ENCODE results near the gene POPDC2.

The POPDC2 gene

DNA sequence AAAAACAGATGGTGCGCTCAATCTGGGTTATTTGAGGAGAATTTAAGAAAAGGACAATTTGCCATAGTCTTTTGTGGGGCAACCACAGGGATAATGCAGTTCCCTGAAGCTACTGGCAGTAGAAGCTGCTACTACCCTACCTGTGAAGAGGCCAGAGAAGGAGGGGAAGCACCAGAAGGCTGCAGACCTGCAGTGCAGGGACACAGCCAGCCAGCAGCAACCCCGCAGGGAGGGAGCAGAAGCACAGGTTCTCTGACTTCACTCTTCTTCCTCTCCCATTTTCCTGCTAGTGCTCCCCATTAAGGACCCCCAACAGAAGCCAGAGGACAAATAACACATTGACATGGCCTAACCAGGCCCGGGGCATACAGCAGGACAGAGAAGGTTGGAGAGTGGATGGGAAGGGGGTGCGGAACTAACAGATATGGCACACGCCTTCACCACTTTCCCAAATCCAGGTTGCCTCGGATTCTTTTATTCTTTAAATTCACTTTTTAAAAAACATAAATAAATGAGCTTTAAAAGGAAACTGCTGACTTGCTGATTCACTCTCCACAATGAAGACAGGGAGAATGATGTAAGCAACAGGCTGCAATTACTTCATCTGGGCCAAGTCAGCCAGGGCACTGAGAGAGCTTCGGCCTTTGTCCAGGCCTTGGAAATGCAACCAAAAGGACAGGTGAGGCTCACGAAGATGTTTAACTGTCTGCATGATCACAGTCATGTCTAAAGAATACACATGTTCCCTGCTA, 30.1 kb downstream of the POPDC2 start:
- no CpG with 5 or more reads among the region's 8 CpGs for WGBS (ENCODE audit: insufficient coverage, insufficient read length)
- Histone ChIP-seq H3K27me3 (ENCODE audit: control insufficient read depth, insufficient read depth, low read length) (no peaks in the 10 kb centered on the region), H3K36me3 (ENCODE audit: control insufficient read depth, insufficient read depth, low read length) (no peaks in the 10 kb centered on the region), H3K27ac (ENCODE audit: low read length) (no peak overlapping the region), H3K4me3 (ENCODE audit: low read length) (no peak overlapping the region), H3K9me3 (ENCODE audit: control insufficient read depth, insufficient read depth, low read length) (no peaks in the 10 kb centered on the region), H3K4me1 (ENCODE audit: control insufficient read depth, insufficient read depth, low read length) (no peaks in the 10 kb centered on the region; the same call in 1 of the 2 replicates)
- DNase-seq (ENCODE audit: low read depth, low spot score), result no peak

DNA sequence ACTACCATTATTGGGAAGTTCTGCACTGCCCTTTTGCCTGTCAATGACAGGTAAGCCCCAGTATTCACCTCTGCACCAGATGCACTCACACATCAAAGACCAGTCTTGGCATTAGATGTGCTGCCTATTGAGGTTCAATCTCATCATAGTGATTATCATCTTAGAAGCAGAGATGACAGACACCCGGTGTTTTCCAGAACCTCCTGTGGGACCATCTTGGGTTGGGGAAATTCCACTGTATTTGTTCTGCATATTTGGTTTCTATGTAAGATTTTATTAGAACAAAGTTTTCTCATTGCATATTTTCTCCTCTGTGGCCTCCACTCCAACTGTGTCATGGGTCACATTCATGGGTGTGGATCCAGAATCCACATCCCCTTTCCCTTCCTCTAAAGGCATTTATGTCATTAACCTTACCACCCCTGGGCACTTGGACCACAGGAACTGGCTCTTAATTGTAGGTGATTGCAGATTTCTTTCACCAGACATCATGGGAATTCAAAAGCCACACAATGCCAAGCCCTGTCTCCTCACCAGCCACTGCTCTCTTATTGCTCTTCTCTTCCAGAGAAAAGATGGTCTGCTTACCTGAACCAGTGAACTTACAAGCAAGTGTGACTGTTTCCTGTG, 31.5 kb downstream of the POPDC2 start:
- H3K9me3 ChIP-seq (ENCODE audit: control insufficient read depth, insufficient read depth, low read length), result no peaks in the 10 kb centered on the region
- no peak overlapping the region for H3K27ac ChIP-seq (ENCODE audit: low read length)
- H3K4me3 ChIP-seq (ENCODE audit: low read length), result no peak overlapping the region
- H3K36me3 ChIP-seq (ENCODE audit: control insufficient read depth, insufficient read depth, low read length), result no peaks in the 10 kb centered on the region
- H3K27me3 ChIP-seq (ENCODE audit: control insufficient read depth, insufficient read depth, low read length), result no peaks in the 10 kb centered on the region
- no peak for DNase-seq (ENCODE audit: low read depth, low spot score)
- no peaks in the 10 kb centered on the region; the same call in 1 of the 2 replicates for H3K4me1 ChIP-seq (ENCODE audit: control insufficient read depth, insufficient read depth, low read length)
- no CpG with 5 or more reads among the region's 1 CpG for WGBS (ENCODE audit: insufficient coverage, insufficient read length)

DNA sequence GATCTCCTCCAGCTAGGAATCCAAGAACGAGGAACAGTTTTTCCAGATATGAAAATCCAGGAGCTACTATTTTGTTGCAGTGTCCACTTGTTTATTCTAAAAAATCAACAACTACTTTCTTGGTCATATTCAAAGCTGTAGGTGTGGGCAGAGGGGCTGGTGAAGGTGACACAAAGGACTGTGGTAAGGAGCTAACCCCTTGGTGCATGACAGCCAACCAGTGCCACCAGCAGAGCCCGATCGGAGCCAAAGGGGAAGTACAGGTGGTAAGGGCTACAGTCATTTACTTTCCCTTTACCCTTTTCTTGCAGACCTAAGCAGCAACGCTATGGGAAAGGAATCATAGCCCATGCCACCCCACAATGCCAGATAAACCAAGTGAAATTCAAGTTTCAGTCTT, 32.0 kb downstream of the POPDC2 start:
- H3K36me3 ChIP-seq (ENCODE audit: control insufficient read depth, insufficient read depth, low read length), result no peaks in the 10 kb centered on the region
- no peaks in the 10 kb centered on the region for H3K9me3 ChIP-seq (ENCODE audit: control insufficient read depth, insufficient read depth, low read length)
- no CpG with 5 or more reads among the region's 4 CpGs for WGBS (ENCODE audit: insufficient coverage, insufficient read length)
- no peaks in the 10 kb centered on the region; the same call in 1 of the 2 replicates for H3K4me1 ChIP-seq (ENCODE audit: control insufficient read depth, insufficient read depth, low read length)
- H3K27me3 ChIP-seq (ENCODE audit: control insufficient read depth, insufficient read depth, low read length), result no peaks in the 10 kb centered on the region
- no peak overlapping the region for H3K4me3 ChIP-seq (ENCODE audit: low read length)
- no peak overlapping the region for H3K27ac ChIP-seq (ENCODE audit: low read length)
- DNase-seq (ENCODE audit: low read depth, low spot score), result no peak

DNA sequence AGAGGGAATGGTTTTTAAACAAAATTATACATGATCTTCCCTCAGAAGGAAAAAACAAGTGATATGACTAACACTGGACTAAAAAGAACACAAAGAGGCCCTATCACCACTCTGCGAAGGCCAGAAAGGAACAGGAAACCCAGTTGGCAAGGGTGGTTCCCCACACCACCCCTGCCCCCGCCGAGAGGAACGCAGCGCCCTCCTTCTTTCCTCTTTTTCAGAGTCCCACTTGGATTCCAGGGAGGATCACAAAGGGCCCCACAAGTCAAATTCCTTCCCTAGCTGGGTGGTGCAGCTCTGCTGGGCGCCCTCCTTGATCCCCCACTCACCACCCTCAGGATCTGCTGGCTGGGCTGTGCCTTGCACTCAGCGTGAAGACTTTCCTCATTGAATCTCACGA, 32.9 kb downstream of the POPDC2 start:
- no peaks in the 10 kb centered on the region for H3K27me3 ChIP-seq (ENCODE audit: control insufficient read depth, insufficient read depth, low read length)
- H3K4me1 ChIP-seq (ENCODE audit: control insufficient read depth, insufficient read depth, low read length), result no peaks in the 10 kb centered on the region; the same call in 1 of the 2 replicates
- H3K9me3 ChIP-seq (ENCODE audit: control insufficient read depth, insufficient read depth, low read length), result no peaks in the 10 kb centered on the region
- no peaks in the 10 kb centered on the region for H3K36me3 ChIP-seq (ENCODE audit: control insufficient read depth, insufficient read depth, low read length)
- no peak overlapping the region for H3K4me3 ChIP-seq (ENCODE audit: low read length)
- no CpG with 5 or more reads among the region's 8 CpGs for WGBS (ENCODE audit: insufficient coverage, insufficient read length)
- no peak overlapping the region for H3K27ac ChIP-seq (ENCODE audit: low read length)
- DNase-seq (ENCODE audit: low read depth, low spot score), result no peak

DNA sequence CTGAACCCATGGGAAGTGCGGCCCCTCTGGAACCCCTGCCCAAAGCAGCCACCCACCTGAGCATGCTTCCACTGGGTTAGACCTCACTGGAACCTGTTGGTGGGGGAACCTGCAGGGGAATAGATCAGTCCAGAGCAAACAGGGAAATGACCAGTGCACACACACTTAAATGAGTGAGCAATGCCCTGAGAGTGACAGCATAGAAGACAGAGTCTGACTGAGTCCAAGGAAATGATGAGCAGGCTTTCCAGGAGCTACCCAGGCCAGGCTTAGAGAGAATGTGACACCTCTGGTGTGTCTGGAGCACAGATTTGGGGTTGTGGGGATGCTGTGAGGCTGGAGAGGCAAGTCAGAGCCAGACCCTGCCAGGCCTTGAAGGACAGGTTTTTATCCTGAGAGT, 34.2 kb downstream of the POPDC2 start:
- Histone ChIP-seq H3K36me3 (ENCODE audit: control insufficient read depth, insufficient read depth, low read length) (no peaks in the 10 kb centered on the region), H3K4me3 (ENCODE audit: low read length) (no peak overlapping the region), H3K9me3 (ENCODE audit: control insufficient read depth, insufficient read depth, low read length) (no peaks in the 10 kb centered on the region), H3K27me3 (ENCODE audit: control insufficient read depth, insufficient read depth, low read length) (no peaks in the 10 kb centered on the region), H3K4me1 (ENCODE audit: control insufficient read depth, insufficient read depth, low read length) (no peaks in the 10 kb centered on the region; the same call in 1 of the 2 replicates), H3K27ac (ENCODE audit: low read length) (no peak overlapping the region)
- no peak for DNase-seq (ENCODE audit: low read depth, low spot score)
- WGBS (ENCODE audit: insufficient coverage, insufficient read length), result no CpG with 5 or more reads among the region's 1 CpG

DNA sequence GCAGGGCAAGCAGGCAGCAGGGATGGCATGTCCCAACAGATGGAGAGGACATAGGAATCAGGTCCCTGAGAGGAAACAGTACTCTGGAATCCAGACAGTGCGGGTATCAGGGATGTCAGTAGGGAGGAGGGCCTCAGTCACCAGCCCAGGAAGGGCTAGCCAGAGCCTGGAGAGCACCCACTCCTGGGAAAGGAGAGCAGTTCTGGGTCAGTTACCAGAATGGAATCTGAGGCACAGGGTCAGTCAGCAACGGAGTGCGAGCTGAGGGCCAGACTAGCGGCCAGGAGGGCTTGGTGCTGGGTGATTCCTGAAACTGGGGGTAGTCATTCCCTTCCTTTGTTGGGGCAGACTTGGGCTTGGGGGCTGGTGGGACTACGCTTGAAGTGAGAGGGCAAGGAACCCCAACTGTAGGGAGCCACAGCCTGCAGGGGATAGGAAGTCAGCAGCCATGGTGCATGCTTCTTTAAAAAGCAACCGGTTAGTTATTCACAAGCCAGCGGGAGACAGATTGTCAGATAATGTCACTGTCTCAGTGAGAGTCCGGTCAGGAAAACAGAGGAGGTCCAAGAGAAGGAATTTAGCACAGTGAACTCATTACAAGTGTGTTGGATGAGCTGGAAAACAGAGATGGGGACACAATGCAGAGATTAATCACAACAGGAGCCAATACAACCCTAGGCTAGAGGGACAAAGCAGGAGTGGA, 34.8 kb downstream of the POPDC2 start:
- no peak for DNase-seq (ENCODE audit: low read depth, low spot score)
- Histone ChIP-seq H3K4me1 (ENCODE audit: control insufficient read depth, insufficient read depth, low read length) (no peaks in the 10 kb centered on the region; the same call in 1 of the 2 replicates), H3K36me3 (ENCODE audit: control insufficient read depth, insufficient read depth, low read length) (no peaks in the 10 kb centered on the region), H3K4me3 (ENCODE audit: low read length) (no peak overlapping the region), H3K9me3 (ENCODE audit: control insufficient read depth, insufficient read depth, low read length) (no peaks in the 10 kb centered on the region), H3K27ac (ENCODE audit: low read length) (no peak overlapping the region), H3K27me3 (ENCODE audit: control insufficient read depth, insufficient read depth, low read length) (no peaks in the 10 kb centered on the region)
- no CpG with 5 or more reads among the region's 8 CpGs for WGBS (ENCODE audit: insufficient coverage, insufficient read length)

DNA sequence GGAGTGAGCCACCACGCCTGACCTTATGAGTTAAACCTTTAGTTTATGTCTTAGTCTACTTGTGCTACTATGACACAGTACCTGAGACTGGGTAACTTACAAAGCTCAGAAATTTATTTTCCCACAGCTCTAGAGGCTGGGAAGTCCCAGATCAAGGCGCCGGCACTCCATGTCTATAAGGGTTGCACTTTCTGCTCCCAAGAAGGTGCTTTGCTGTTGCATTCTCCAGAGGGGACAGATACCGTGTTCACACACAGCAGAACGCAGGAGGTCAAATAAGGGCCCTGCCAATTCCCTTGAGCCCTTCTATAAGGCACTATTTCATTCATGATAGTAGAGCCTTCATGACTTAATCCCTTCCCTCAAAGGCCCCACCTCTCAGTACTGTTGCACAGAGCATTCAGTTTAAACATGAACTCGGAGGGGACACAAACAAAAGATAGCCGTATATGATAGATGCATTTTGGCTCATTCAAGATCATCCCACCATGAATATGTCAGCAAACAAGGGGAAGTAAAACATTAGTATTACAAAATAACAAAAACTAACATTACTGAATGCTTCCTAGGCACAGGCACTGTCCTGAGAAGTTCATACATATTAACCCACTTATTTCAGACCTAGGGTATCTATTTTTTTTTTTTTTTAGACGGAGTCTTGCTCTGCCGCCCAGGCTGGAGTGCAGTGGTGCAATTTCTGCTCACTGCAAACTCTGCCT, 36.2 kb downstream of the POPDC2 start:
- no peaks in the 10 kb centered on the region for H3K4me1 ChIP-seq (ENCODE audit: control insufficient read depth, insufficient read depth, low read length)
- no peak for DNase-seq (ENCODE audit: low read depth, low spot score)
- no peaks in the 10 kb centered on the region for H3K27me3 ChIP-seq (ENCODE audit: control insufficient read depth, insufficient read depth, low read length)
- H3K27ac ChIP-seq (ENCODE audit: low read length), result no peak overlapping the region
- no CpG with 5 or more reads among the region's 9 CpGs for WGBS (ENCODE audit: insufficient coverage, insufficient read length)
- H3K4me3 ChIP-seq (ENCODE audit: low read length), result no peak overlapping the region
- no peaks in the 10 kb centered on the region for H3K9me3 ChIP-seq (ENCODE audit: control insufficient read depth, insufficient read depth, low read length)
- no peaks in the 10 kb centered on the region for H3K36me3 ChIP-seq (ENCODE audit: control insufficient read depth, insufficient read depth, low read length)

DNA sequence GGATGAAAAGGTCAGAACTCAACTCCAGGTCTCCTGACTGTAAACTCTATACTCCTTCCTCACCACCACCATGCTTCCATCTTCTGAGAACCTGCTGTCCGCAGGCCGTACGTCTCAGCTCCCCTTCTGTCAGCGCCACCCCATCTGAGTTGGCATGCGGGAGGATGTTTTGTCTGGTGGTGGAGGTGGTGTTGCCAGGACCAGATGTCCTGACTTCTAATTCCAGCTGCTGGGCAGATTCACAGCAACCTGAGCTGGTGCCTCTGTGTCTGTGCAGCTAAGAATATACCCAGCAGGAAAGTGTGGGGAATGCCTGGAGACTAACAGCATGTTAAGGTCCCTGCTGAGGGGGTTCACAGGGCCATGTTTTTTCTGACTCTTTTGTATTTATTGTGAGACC, 39.5 kb downstream of the POPDC2 start:
- no peak for DNase-seq (ENCODE audit: low read depth, low spot score)
- no CpG with 5 or more reads among the region's 5 CpGs for WGBS (ENCODE audit: insufficient coverage, insufficient read length)
- no peak overlapping the region for H3K4me3 ChIP-seq (ENCODE audit: low read length)
- no peaks in the 10 kb centered on the region for H3K36me3 ChIP-seq (ENCODE audit: control insufficient read depth, insufficient read depth, low read length)
- no peaks in the 10 kb centered on the region for H3K9me3 ChIP-seq (ENCODE audit: control insufficient read depth, insufficient read depth, low read length)
- no peaks in the 10 kb centered on the region for H3K4me1 ChIP-seq (ENCODE audit: control insufficient read depth, insufficient read depth, low read length)
- no peak overlapping the region for H3K27ac ChIP-seq (ENCODE audit: low read length)
- H3K27me3 ChIP-seq (ENCODE audit: control insufficient read depth, insufficient read depth, low read length), result no peaks in the 10 kb centered on the region

DNA sequence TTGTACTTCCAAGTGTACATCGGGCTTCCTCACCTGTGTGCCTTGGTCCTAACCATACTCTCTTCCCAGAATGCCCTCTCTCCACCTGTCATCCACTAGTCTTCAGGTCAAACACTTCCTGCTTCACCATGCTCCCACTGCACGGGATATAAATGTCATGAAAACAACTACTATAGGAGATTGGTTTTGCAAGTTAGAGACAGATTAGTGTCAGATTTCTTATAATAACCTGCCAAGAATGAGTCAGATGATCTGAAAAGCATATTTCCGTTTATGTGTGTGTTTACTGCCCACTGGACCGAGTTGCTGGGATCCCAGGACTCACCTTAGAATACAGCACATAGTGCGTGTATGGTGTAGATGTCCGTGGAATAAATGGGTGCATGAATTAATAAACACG, 41.3 kb downstream of the POPDC2 start:
- H3K36me3 ChIP-seq (ENCODE audit: control insufficient read depth, insufficient read depth, low read length), result no peaks in the 10 kb centered on the region
- WGBS (ENCODE audit: insufficient coverage, insufficient read length), result no CpG with 5 or more reads among the region's 7 CpGs
- no peaks in the 10 kb centered on the region for H3K4me1 ChIP-seq (ENCODE audit: control insufficient read depth, insufficient read depth, low read length)
- no peak overlapping the region for H3K27ac ChIP-seq (ENCODE audit: low read length)
- no peaks in the 10 kb centered on the region for H3K27me3 ChIP-seq (ENCODE audit: control insufficient read depth, insufficient read depth, low read length)
- H3K4me3 ChIP-seq (ENCODE audit: low read length), result no peak overlapping the region
- DNase-seq (ENCODE audit: low read depth, low spot score), result no peak
- no peaks in the 10 kb centered on the region for H3K9me3 ChIP-seq (ENCODE audit: control insufficient read depth, insufficient read depth, low read length)

DNA sequence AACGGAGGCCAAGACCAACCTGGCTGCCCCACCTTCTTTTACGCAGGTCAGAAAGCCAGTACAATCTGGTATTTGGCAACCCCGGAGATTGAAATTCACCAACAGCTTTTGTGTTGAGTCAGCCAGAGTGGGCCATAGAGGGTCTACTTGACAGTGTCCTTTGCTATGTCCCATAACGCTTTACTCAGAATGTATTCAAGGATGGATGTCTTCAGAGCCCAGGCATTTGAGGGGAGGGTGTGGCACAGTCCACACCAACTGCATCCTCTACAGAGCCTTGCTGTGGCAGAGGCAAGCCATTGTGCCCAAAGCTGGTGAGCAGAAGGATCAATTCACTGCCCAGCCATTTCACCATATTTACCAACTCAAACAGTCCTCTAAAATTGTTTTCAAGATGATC, 44.3 kb downstream of the POPDC2 start:
- no CpG with 5 or more reads among the region's 4 CpGs for WGBS (ENCODE audit: insufficient coverage, insufficient read length)
- Histone ChIP-seq H3K36me3 (ENCODE audit: control insufficient read depth, insufficient read depth, low read length) (no peaks in the 10 kb centered on the region), H3K4me3 (ENCODE audit: low read length) (no peak overlapping the region), H3K27ac (ENCODE audit: low read length) (no peak overlapping the region), H3K4me1 (ENCODE audit: control insufficient read depth, insufficient read depth, low read length) (no peaks in the 10 kb centered on the region), H3K27me3 (ENCODE audit: control insufficient read depth, insufficient read depth, low read length) (no peaks in the 10 kb centered on the region), H3K9me3 (ENCODE audit: control insufficient read depth, insufficient read depth, low read length) (no peaks in the 10 kb centered on the region)
- no peak for DNase-seq (ENCODE audit: low read depth, low spot score)
